Measurements from ENCODE around the gene HRH4.

DNA sequence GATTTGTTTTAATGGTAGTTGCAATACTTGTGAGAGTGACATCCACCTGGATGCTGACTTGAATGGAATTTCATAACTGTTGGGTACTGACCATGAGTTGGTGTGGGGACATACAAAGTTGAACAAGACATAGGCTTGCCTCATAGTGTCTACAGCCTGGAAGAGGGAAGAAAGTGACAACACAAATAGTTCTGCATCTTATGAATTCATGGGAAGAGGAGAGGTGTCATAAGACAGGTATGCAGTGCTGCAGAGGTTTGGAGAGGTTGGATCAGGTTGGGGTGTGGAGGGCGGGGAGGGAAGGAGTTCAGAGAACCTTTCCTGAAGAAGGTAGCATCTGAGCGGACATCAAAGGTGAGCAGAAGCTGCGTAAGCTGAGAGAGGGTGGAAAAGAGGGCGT lies 44.0 kb downstream of the HRH4 start:
- no peak for TF ChIP-seq RARB (CRISPR knock-in tag; IDR thresholded peaks at IDR 0.05)
- no peak for TF ChIP-seq ARNTL (CRISPR knock-in tag; IDR thresholded peaks at IDR 0.05; ENCODE audit: borderline replicate concordance, low read depth)
- TF ChIP-seq ZFP30 (CRISPR knock-in tag; IDR thresholded peaks at IDR 0.05): no peak
- no peak for TF ChIP-seq ESRRG (CRISPR knock-in tag; IDR thresholded peaks at IDR 0.05)
- TF ChIP-seq CSDC2 (CRISPR knock-in tag; IDR thresholded peaks at IDR 0.05): no peak
- TF ChIP-seq CSRNP3 (CRISPR knock-in tag; IDR thresholded peaks at IDR 0.05): no peak
- no peak for TF ChIP-seq ZNF8 (CRISPR knock-in tag; IDR thresholded peaks at IDR 0.05)
- TF ChIP-seq, protein P1, sequence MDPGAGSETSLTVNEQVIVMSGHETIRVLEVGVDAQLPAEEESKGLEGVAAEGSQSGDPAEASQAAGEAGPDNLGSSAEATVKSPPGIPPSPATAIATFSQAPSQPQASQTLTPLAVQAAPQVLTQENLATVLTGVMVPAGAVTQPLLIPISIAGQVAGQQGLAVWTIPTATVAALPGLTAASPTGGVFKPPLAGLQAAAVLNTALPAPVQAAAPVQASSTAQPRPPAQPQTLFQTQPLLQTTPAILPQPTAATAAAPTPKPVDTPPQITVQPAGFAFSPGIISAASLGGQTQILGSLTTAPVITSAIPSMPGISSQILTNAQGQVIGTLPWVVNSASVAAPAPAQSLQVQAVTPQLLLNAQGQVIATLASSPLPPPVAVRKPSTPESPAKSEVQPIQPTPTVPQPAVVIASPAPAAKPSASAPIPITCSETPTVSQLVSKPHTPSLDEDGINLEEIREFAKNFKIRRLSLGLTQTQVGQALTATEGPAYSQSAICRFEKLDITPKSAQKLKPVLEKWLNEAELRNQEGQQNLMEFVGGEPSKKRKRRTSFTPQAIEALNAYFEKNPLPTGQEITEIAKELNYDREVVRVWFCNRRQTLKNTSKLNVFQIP (CRISPR knock-in tag; IDR thresholded peaks at IDR 0.05; ENCODE audit: borderline replicate concordance, low read depth): no peak

All from SK-N-SH treated with all-trans-retinoic acid at 6 μM for 48 hours (cell line).